Activated B cell treated with CpG ODN at 0.5 μM for 24 hours (primary cell): Measurements from ENCODE around the gene IGFBP1. TPM values are rescaled to one million over a fixed set of nuclear protein-coding genes. Genes with fewer than 3 reads are reported as not detected.

Experiments used
- ATAC-seq: fragments of 200-7000 bp; cut with Tn5 transposase; one replicate; pipeline ENCODE4 v1.10.0; 2021; ENCODE audit warnings: low read depth, mild to moderate bottlenecking, moderate library complexity
- CTCF ChIA-PET: fragments of 350-600 bp; sonication (Branson Sonifier 250); formaldehyde crosslinking; loops from one replicate; lab custom pipeline; 2021; ENCODE audit warnings: antibody characterized with exemption; lab: Charles Lee
- POLR2A ChIA-PET: fragments of 350-600 bp; sonication (Branson Sonifier 250); formaldehyde crosslinking; loops from one replicate; lab custom pipeline; 2021; ENCODE audit warnings: antibody characterized with exemption; lab: Charles Lee
- DNase-seq: peaks from one replicate; pipeline ENCODE4 v3.0.0; 2022
- H3K27ac Mint-ChIP-seq: one replicate; pipeline ENCODE4 v1.8.0; 2020; ENCODE audit warnings: mixed read lengths
- H3K27me3 Mint-ChIP-seq: one replicate; pipeline ENCODE4 v1.8.0; 2021; ENCODE audit warnings: mixed read lengths
- H3K36me3 Mint-ChIP-seq: one replicate; pipeline ENCODE4 v1.8.0; 2021; ENCODE audit warnings: low read depth, mixed read lengths
- H3K4me1 Mint-ChIP-seq: one replicate; pipeline ENCODE4 v1.8.0; 2021; ENCODE audit warnings: mixed read lengths
- H3K4me3 Mint-ChIP-seq: one replicate; pipeline ENCODE4 v1.8.0; 2020; ENCODE audit warnings: mild to moderate bottlenecking, mixed read lengths
- H3K9me3 Mint-ChIP-seq: one replicate; pipeline ENCODE4 v1.8.0; 2020; ENCODE audit warnings: mixed read lengths
- CTCF ChIP-seq: fragments of 200-600 bp; IDR thresholded peaks from one replicate; pipeline ENCODE4 v1.8.0; 2022; ENCODE audit warnings: antibody characterized with exemption, mild to moderate bottlenecking
- intact Hi-C: fragments of 100-400 bp; cut with micrococcal nuclease; formaldehyde crosslinking; loops from one replicate; pipeline ENCODE4 v1.15.1; 2024
- total RNA-seq: library from RNA; stranded (reverse); gene quantifications from 2 replicates; pipeline ENCODE4 v1.2.3, GENCODE V29; 2022

Gene IGFBP1
- total RNA-seq, 1 donor from 2014 or later: not detected

- Mint-ChIP-seq H3K27ac (no peak overlapping the region), H3K9me3 (peaks cover 6% of the 10 kb centered on the region), H3K36me3 (no peaks in the 10 kb centered on the region), H3K4me3 (no peak overlapping the region), H3K27me3 (peaks cover 36% of the 10 kb centered on the region), H3K4me1 (no peaks in the 10 kb centered on the region)
- POLR2A ChIA-PET: no interaction called here
- no peak for ATAC-seq
- no peak for DNase-seq
- CTCF ChIA-PET: no interaction called here
- TF ChIP-seq CTCF: no peak
- intact Hi-C loops: no loop called here
Measured at GRCh38 chr7:45912972-45913371, 24.7 kb downstream of the IGFBP1 start.

- no peak for DNase-seq
- Mint-ChIP-seq H3K9me3 (no peaks in the 10 kb centered on the region), H3K4me1 (no peaks in the 10 kb centered on the region), H3K4me3 (no peak overlapping the region), H3K27me3 (peaks cover 49% of the 10 kb centered on the region), H3K27ac (no peak overlapping the region), H3K36me3 (no peaks in the 10 kb centered on the region)
- no peak for TF ChIP-seq CTCF
- ATAC-seq: no peak
- POLR2A ChIA-PET: no interaction called here
- intact Hi-C loops: no loop called here
- CTCF ChIA-PET: no interaction called here
Measured at GRCh38 chr7:45914911-45915310, 26.6 kb downstream of the IGFBP1 start.

GRCh38 chr7:45915606-45916005 lies 27.3 kb downstream of the IGFBP1 start:
- POLR2A ChIA-PET: no interaction called here
- DNase-seq (no peak), ATAC-seq (no peak)
- Mint-ChIP-seq H3K36me3 (no peaks in the 10 kb centered on the region), H3K27ac (no peak overlapping the region), H3K9me3 (no peaks in the 10 kb centered on the region), H3K4me1 (peaks cover 4% of the 10 kb centered on the region), H3K27me3 (peaks cover 50% of the 10 kb centered on the region), H3K4me3 (no peak overlapping the region)
- intact Hi-C loops: no loop called here
- CTCF ChIA-PET: interaction anchor here (2.5 kb wide), 1 partner anchor 1264 kb away, joined by 16 read pairs; no protein-coding TSS in a partner anchor
- TF ChIP-seq CTCF: no peak

GRCh38 chr7:45917064-45917463 lies 28.8 kb downstream of the IGFBP1 start:
- no peak for ATAC-seq
- POLR2A ChIA-PET: no interaction called here

GRCh38 chr7:45917658-45918057 lies 29.4 kb downstream of the IGFBP1 start:
- intact Hi-C loops: loop anchor here (1.0 kb wide), 3 partner anchors 1172 to 1337 kb away; no protein-coding TSS in a partner anchor
- Mint-ChIP-seq H3K36me3 (no peaks in the 10 kb centered on the region), H3K27ac (no peak overlapping the region), H3K4me3 (no peak overlapping the region), H3K9me3 (no peaks in the 10 kb centered on the region), H3K4me1 (peaks cover 11% of the 10 kb centered on the region), H3K27me3 (peaks cover 55% of the 10 kb centered on the region)
- peak; percentile 62 for DNase-seq
- peak; percentile 57 for ATAC-seq
- no peak for TF ChIP-seq CTCF
- ChIA-PET POLR2A (no interaction called here), CTCF (interaction anchor here (0.6 to 3.1 kb wide), 8 partner anchors 12 to 1336 kb away, joined by 3 to 16 read pairs (median 3); no protein-coding TSS in a partner anchor)

More at GRCh38 chr7:45917064-45917463, 28.8 kb downstream of the IGFBP1 start:
- intact Hi-C loops: loop anchor here (1.0 kb wide), 3 partner anchors 1172 to 1337 kb away; no protein-coding TSS in a partner anchor
- H3K9me3 Mint-ChIP-seq: no peaks in the 10 kb centered on the region
- H3K27me3 Mint-ChIP-seq: peaks cover 53% of the 10 kb centered on the region
- no peaks in the 10 kb centered on the region for H3K36me3 Mint-ChIP-seq
- DNase-seq: no peak
- no peak for TF ChIP-seq CTCF
- CTCF ChIA-PET: interaction anchor here (0.9 to 3.1 kb wide), 4 partner anchors 23 to 1337 kb away, joined by 3 to 16 read pairs (median 8); no protein-coding TSS in a partner anchor
- H3K4me3 Mint-ChIP-seq: no peak overlapping the region
- peaks cover 6% of the 10 kb centered on the region for H3K4me1 Mint-ChIP-seq
- H3K27ac Mint-ChIP-seq: no peak overlapping the region
